HG03575 (cell line): Measurements from ENCODE around the gene GADD45GIP1.
A peak's percentile ranks its signal among the peaks of the same experiment; 100 is the strongest.

Experiments
- ATAC-seq: cut with Tn5 transposase; IDR thresholded peaks from one replicate; pipeline ENCODE4 v1.9.1; 2021; ENCODE audit not compliant: unreplicated experiment, insufficient number of reproducible peaks, low FRiP score; ENCODE audit errors: extremely low read depth

The GADD45GIP1 gene

GRCh38 chr19:12946731-12947496 lies 10.1 kb downstream of the GADD45GIP1 start:
- no peak for ATAC-seq

GRCh38 chr19:12946092-12946721 lies 10.8 kb downstream of the GADD45GIP1 start:
- no peak for ATAC-seq

GRCh38 chr19:12945479-12946091 lies 11.4 kb downstream of the GADD45GIP1 start, which contains the start of gene RAD23A:
RAD23A (plus strand) TSS chr19:12945862; CDS start chr19:12945949, 87 bp downstream.
- peak; percentile 36 for ATAC-seq

GRCh38 chr19:12944104-12944674 lies 12.8 kb downstream of the GADD45GIP1 start:
- no peak for ATAC-seq

GRCh38 chr19:12943437-12944044 lies 13.5 kb downstream of the GADD45GIP1 start:
- no peak for ATAC-seq

- no peak for ATAC-seq
These were observed 16.1 kb downstream of the GADD45GIP1 start for GRCh38 chr19:12940897-12941296.

- ATAC-seq, result no peak
These were observed 17.0 kb downstream of the GADD45GIP1 start for GRCh38 chr19:12939975-12940423.

GRCh38 chr19:12938779-12939601 lies 18.0 kb downstream of the GADD45GIP1 start:
- ATAC-seq, result no peak

- ATAC-seq, result peak; percentile 37
These were observed 18.9 kb downstream of the GADD45GIP1 start, which contains the start of gene CALR for GRCh38 chr19:12937927-12938778. CALR (plus strand) TSS chr19:12938609; CDS start chr19:12938680, 71 bp downstream.

- ATAC-seq, result no peak
These were observed 19.7 kb downstream of the GADD45GIP1 start for GRCh38 chr19:12937093-12937926.

- ATAC-seq, result no peak
These were observed 20.4 kb downstream of the GADD45GIP1 start for GRCh38 chr19:12936582-12936981.

- ATAC-seq, result no peak
These were observed 22.0 kb downstream of the GADD45GIP1 start for GRCh38 chr19:12935071-12935470.

GRCh38 chr19:12933287-12934072 lies 23.5 kb downstream of the GADD45GIP1 start, which contains the start of gene FARSA:
FARSA (minus strand) TSS chr19:12933711; CDS start chr19:12933696, 15 bp downstream.
- no peak for ATAC-seq

- ATAC-seq, result no peak
These were observed 24.4 kb downstream of the GADD45GIP1 start for GRCh38 chr19:12932392-12933286.
